HG02642 (cell line): Measurements from ENCODE around the gene ARSB.
"Not testable (repeated sequence)": the region's sequence is repeated elsewhere in the genome, so short reads cannot be mapped to it uniquely, and the experiment has no call there.

ENCODE experiments used
- ATAC-seq: cut with Tn5 transposase; IDR thresholded peaks from one replicate; pipeline ENCODE4 v1.9.1; 2021; ENCODE audit warnings: mild to moderate bottlenecking; ENCODE audit not compliant: unreplicated experiment, poor library complexity

Gene ARSB

GRCh38 chr5:78907255-78907891, 77.7 kb downstream of the ARSB start:
- no peak for ATAC-seq

- ATAC-seq: peak; percentile 56
Measured at GRCh38 chr5:78905084-78905938, 79.8 kb downstream of the ARSB start.

GRCh38 chr5:78903861-78904260, 81.2 kb downstream of the ARSB start:
- ATAC-seq: no peak

DNA sequence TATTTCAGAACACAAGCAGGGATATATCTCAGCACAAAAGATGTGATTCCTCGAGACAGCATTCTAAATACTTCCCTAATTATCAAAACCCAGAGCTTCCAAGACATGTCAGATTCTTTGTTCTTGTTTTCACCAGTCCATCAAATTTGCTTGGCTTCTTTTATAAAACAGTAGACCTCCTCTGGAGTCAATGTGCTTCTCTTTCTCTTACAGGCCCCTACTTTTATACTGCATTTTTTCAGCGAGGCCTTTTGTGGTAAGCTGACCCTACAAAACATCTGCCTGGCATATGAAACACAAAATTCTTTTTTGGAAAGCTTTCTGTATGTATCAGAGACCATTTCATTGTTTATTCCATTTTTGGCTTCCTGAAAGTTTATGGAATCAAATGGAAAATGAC, 81.8 kb downstream of the ARSB start:
- ATAC-seq: no peak

DNA sequence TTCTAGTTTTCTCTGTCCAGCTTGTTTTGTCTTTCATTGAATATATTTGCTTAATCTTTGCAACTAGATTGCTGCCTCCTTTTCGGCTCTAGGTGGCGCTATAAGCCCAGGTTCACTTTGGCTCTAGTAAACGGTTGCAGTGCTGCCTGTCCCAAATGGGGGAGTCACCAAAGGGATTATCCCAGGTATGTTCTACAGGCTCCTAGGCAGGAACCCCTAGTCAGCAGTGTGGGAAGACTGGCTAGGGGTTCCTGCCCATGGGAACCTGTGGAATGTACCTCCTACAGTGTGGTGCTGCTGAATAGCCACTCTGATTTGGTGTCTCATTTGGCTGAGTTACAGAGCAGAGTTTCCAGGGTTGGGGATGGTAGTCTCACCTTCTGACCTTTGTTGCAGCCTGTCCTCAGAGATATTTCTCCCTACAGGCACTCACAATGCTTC, 85.2 kb downstream of the ARSB start:
- ATAC-seq: no peak

DNA sequence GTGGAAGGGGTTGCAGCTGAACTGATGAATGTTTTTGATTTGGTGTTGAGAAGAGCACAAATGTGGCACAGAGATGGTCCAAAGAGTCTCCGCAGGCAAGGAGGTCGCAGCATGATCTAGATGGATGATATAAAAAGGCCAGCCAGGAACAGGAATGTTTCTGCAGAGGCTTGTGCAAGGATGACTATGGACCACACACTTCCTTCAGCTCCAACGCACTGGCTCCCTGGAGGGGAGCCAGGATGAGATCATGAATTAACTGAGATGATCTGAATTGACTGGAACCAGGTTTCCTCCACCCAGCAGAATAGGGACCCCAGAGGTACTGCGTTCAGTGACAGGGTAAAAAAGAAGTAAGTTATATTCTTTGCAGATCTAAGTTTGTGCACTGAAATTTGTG, 89.0 kb downstream of the ARSB start:
- no peak for ATAC-seq

DNA sequence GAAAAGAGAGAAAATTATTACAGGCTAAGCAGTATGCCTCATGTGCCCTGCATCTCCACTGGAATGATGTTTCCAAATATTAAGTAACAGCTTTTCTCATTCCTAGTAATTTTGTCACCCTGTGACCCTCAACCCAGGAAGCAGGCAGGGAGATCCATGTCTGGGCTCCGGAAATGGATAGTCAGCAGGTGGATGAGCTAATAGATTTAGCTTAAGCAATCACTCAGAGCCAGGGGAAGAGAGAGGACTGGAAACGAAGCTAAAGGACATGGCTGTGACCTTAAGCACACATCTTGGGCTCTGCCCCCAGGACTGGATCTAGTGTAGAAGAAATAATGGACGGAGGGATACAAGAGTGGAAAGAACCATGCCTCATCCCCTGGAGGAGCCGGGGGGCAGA, 89.5 kb downstream of the ARSB start:
- no peak for ATAC-seq

GRCh38 chr5:78893940-78894677, 91.0 kb downstream of the ARSB start:
- no peak for ATAC-seq

GRCh38 chr5:78890667-78891379, 94.3 kb downstream of the ARSB start:
- no peak for ATAC-seq

DNA sequence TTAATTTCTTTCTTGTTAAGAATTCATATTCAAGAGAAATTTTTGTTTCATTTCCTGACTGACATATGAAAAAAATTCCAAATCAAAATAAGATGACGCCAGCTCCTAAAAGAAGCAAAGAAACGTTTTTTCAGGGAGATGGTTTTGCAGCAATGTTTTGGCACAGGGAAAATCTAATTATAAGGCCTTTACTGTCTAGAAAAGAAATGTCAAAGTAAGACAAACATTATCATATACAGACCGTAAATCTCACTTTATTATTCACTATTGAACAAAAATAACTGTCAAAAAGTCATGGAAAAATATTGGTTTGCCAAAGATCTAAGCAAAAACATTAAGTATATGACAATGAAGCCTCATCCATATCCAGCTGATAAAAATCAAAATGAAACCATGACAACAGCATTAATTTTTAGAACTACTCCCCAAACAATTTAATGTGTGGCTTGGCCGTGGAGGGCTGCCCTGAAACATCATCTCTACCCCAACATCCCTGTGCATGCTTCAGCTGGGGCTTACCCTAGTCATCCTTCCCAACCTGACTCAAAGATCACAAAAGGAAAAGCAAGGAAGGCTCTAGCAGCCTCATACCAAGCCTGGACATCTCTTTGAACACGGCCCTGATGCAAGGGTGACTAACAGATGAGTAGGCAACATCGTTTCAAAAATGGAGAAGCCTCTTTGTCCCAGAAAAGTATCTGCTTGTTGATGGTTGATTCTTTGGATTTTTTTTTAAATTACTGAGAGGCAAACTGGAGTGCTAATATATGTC, 95.6 kb downstream of the ARSB start:
- no peak for ATAC-seq

GRCh38 chr5:78888580-78889368, 96.3 kb downstream of the ARSB start:
- no peak for ATAC-seq

- peak; percentile 93 for ATAC-seq
Measured at GRCh38 chr5:78887384-78888118, 97.6 kb downstream of the ARSB start.

- ATAC-seq: no peak
Measured at GRCh38 chr5:78886341-78887230, 98.5 kb downstream of the ARSB start.

DNA sequence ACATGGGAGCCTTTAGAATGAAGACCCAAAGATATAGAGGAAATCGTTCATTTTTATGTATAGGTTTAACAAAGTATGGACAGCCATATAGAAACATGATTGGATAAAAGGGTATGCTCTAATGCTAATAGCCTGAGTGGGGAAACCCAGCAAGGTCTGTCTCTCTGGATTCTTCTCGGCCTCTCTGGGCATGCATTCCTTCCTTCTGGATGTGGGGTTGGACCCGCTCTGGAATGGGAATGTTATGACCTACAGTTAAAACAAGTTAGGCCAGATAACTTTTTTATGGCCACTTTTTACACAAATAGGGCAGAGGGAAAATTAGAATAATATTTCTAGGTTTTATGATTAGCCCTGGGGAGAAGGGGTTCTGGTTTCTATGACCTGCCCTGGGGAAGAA, 103.2 kb downstream of the ARSB start:
- no peak for ATAC-seq

GRCh38 chr5:78879516-78879915, 105.6 kb downstream of the ARSB start:
- ATAC-seq: no peak

DNA sequence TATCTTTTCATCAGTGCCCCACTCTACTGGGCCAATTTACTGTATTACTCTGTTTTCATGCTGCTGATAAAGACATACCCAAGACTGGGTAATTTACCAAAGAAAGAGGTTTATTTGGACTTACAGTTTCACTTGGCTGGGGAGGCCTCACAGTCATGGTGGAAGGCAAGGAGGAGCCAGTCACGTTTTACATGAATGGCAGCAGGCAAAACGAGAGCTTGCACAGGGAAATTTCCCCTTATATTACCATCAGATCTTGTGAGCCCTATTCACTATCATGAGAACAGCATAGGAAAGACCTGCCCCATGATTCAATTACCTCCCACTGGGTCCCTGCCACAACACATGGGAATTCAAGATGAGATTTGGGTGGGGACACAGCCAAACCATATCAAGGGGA, 119.0 kb downstream of the ARSB start:
- not testable (repeated sequence) for ATAC-seq

GRCh38 chr5:78858364-78858763, 126.7 kb downstream of the ARSB start:
- ATAC-seq: no peak
